HG03175 (cell line): Measurements from ENCODE around the gene DCUN1D2.
"Not testable (repeated sequence)": the region's sequence is repeated elsewhere in the genome, so short reads cannot be mapped to it uniquely, and the experiment has no call there.

Experiments
- ATAC-seq: cut with Tn5 transposase; IDR thresholded peaks from one replicate; pipeline ENCODE4 v1.9.1; 2021; ENCODE audit warnings: mild to moderate bottlenecking, moderate library complexity; ENCODE audit not compliant: unreplicated experiment

Gene DCUN1D2

GRCh38 chr13:113490496-113491417, at the start of gene DCUN1D2:
Gene DCUN1D2 (minus strand): TSS chr13:113490711. CDS start chr13:113490669, 42 bp downstream.
- peak; percentile 80 for ATAC-seq

GRCh38 chr13:113539822-113540221, 49.3 kb upstream of the DCUN1D2 start:
- no peak for ATAC-seq

GRCh38 chr13:113539176-113539575, 48.7 kb upstream of the DCUN1D2 start:
- ATAC-seq: no peak

- ATAC-seq: no peak
Observed at GRCh38 chr13:113538689-113539058, 48.2 kb upstream of the DCUN1D2 start.

- no peak for ATAC-seq
Observed at GRCh38 chr13:113537909-113538688, 47.6 kb upstream of the DCUN1D2 start.

GRCh38 chr13:113537205-113537604, 46.7 kb upstream of the DCUN1D2 start:
- no peak for ATAC-seq

- ATAC-seq: no peak
Observed at GRCh38 chr13:113536461-113537110, 46.1 kb upstream of the DCUN1D2 start.

- ATAC-seq: no peak
Observed at GRCh38 chr13:113535381-113535781, 44.9 kb upstream of the DCUN1D2 start.

GRCh38 chr13:113534236-113534860, 43.8 kb upstream of the DCUN1D2 start:
- ATAC-seq: no peak

- ATAC-seq: no peak
Observed at GRCh38 chr13:113533161-113533840, 42.8 kb upstream of the DCUN1D2 start.

- ATAC-seq: no peak
Observed at GRCh38 chr13:113532156-113532806, 41.8 kb upstream of the DCUN1D2 start.

- no peak for ATAC-seq
Observed at GRCh38 chr13:113531041-113531873, 40.7 kb upstream of the DCUN1D2 start.

- ATAC-seq: no peak
Observed at GRCh38 chr13:113528813-113529180, 38.3 kb upstream of the DCUN1D2 start.

- ATAC-seq: no peak
Observed at GRCh38 chr13:113528101-113528812, 37.7 kb upstream of the DCUN1D2 start.

GRCh38 chr13:113527272-113527958, 36.9 kb upstream of the DCUN1D2 start:
- ATAC-seq: no peak

GRCh38 chr13:113526466-113527220, 36.1 kb upstream of the DCUN1D2 start:
- ATAC-seq: no peak

GRCh38 chr13:113522438-113522837, 31.9 kb upstream of the DCUN1D2 start:
- ATAC-seq: not testable (repeated sequence)
